Measurements from ENCODE around the gene DEGS1.

Gene DEGS1

DNA sequence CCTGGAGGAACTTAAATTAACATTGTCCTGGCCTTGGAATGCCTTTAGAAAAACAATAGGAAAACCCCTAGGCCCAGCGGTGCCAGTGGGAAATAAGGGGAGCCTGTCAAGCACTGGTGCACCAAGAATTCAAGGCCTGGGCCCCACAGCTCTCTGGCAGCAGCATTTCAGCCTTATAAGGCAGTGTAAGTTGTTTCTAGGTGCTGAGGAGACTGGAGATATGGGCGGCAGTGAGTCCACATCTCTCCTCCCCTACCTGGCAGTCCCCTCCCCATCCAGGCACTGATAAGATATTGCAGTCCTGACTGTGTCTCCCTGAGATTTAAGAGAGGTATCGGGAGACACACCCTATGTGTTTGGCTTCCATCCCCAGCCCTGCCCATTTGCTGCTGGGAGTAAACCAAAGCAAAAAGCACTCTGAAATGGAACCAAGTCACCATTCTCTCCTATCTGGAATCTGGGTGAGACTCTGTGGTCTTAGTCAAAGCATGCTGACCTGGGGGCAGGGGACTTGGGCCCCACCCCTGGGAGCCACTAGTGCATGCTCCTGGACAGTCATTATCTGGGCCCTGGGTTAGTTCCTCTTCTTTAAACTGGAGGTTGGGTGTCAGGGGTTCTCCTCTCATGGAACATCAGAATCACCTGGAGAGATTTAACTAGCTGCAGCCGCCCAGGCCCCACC lies 30.5 kb downstream of the DEGS1 start:
- H3K9me3 Mint-ChIP-seq, result no peaks in the 10 kb centered on the region
- H3K27me3 Mint-ChIP-seq (ENCODE audit: low read depth), result no peaks in the 10 kb centered on the region
- no peak for DNase-seq (ENCODE audit: low spot score)
- no peak overlapping the region for H3K27ac Mint-ChIP-seq
- peaks cover 2% of the 10 kb centered on the region for H3K4me1 Mint-ChIP-seq (ENCODE audit: low read depth)
- H3K4me3 Mint-ChIP-seq, result no peak overlapping the region
- H3K36me3 Mint-ChIP-seq (ENCODE audit: low read depth), result no peaks in the 10 kb centered on the region

DNA sequence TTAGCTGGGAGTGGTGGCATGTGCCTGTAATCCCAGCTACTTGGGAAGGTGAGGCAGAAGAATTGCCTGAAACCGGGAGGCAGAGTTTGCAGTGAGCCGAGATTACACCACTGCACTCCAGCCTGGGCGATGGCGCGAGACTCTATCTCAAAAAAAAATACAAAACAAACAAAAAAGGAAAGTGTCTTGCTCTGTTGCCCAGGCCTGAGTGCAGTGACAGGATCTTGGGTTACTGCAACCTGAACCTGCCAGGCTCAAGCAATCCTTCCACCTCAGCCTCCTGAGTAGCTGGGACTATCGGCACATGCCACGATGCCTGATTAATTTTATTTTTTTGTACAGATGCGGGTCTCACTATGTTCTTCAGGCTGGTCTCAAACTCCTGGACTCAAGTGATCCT lies 33.3 kb downstream of the DEGS1 start:
- Mint-ChIP-seq H3K36me3 (ENCODE audit: low read depth) (no peaks in the 10 kb centered on the region), H3K4me3 (no peak overlapping the region), H3K27ac (no peak overlapping the region), H3K27me3 (ENCODE audit: low read depth) (no peaks in the 10 kb centered on the region), H3K9me3 (no peaks in the 10 kb centered on the region), H3K4me1 (ENCODE audit: low read depth) (peaks cover 2% of the 10 kb centered on the region)
- DNase-seq (ENCODE audit: low spot score), result no peak

DNA sequence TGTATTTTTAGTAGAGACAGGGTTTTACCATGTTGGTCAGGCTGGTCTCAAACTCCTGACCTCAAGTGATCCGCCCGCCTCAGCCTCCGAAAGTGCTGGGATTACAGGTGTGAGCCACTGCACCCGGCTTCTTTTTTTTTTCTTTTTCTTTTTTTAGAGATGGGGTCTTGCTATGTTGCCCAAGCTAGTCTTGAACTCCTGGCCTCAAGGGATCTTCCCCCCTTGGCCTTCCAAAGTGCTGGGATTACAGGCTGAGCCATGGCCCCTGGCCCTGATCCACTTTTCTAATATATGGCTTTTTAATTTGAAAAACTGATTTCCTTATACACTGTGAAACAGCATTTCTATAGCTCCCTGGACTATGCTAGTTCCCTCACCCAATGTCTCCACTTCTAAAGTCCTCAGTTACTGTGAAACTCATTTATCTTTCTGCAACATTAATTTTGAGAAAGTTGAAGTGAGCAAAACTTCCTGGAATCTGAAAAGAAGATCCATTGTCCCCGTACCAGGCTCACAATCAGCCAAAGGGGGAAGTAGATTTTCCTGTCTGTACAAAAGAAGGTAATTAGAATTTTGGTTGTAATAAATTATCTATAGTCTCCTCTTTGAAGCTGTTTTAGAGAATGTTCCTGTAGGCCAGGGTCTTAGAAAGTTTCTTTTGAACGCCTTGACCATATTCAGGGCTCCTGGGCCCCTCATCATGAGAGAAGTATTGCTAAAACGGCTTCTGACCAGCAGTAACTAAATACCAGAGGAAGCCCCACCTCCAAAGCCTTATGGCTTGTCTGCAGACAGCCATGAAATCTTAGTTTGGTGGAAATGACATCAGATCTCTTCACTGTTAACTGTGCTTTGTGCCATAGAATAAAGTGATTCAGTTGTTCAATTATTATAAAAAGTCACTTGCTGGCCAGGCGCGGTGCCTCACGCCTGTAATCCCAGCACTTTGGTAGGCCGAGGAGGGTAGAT lies 34.9 kb downstream of the DEGS1 start:
- no peaks in the 10 kb centered on the region for H3K27me3 Mint-ChIP-seq (ENCODE audit: low read depth)
- no peak for DNase-seq (ENCODE audit: low spot score)
- peaks cover 1% of the 10 kb centered on the region for H3K4me1 Mint-ChIP-seq (ENCODE audit: low read depth)
- H3K9me3 Mint-ChIP-seq, result no peaks in the 10 kb centered on the region
- H3K27ac Mint-ChIP-seq, result no peak overlapping the region
- H3K4me3 Mint-ChIP-seq, result no peak overlapping the region
- H3K36me3 Mint-ChIP-seq (ENCODE audit: low read depth), result no peaks in the 10 kb centered on the region

DNA sequence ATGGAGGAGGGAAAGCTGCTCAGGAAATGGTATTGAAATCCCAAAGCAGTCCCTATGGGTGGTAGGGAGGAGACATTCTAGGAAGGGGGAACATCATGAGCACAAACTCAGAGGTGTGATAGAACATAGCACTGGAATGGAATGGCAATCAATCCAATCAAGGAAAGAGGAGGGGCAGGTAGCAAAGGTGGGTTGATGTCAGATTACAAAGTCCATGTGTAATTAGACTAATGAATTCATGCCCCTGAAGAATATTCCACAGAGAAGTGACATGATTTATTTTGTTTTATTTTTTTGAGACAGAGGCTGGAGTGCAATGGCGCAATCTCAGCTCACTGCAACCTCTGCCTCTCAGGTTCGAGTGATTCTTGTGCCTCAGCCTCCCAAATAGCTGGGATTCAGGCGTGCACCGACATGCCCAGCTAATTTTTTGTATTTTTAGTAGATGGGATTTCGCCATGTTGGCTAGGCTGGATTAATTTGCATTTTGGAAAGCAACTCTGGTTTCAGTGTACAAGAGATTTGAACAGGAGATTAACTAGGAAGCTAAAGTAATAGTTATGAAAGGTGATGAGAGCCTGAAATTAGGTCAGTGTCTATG lies 36.1 kb downstream of the DEGS1 start:
- no peak for DNase-seq (ENCODE audit: low spot score)
- Mint-ChIP-seq H3K4me1 (ENCODE audit: low read depth) (no peaks in the 10 kb centered on the region), H3K27me3 (ENCODE audit: low read depth) (no peaks in the 10 kb centered on the region), H3K27ac (no peak overlapping the region), H3K4me3 (no peak overlapping the region), H3K36me3 (ENCODE audit: low read depth) (no peaks in the 10 kb centered on the region), H3K9me3 (no peaks in the 10 kb centered on the region)

DNA sequence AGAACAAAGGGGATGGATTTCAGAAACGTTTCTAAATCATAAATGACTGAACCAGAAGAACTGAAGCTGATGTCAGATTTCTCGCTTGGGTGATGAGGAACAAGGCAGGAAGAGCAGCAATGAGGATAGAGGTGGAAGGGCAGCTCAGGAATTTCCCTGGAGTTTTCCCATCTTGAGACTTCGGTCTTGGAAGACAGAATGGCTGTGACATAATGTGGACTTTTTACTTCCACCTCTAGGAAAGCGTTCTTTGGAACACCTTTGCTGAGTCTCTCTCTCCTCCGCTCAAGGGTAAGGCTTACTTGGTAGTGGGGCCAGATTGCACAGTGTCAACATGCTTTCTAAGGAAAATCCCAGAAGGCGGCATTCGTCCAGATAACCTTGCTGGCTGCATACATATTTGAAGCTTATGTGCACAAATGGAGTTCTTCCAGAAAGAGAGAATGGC lies 36.6 kb downstream of the DEGS1 start:
- H3K36me3 Mint-ChIP-seq (ENCODE audit: low read depth), result no peaks in the 10 kb centered on the region
- H3K9me3 Mint-ChIP-seq, result no peaks in the 10 kb centered on the region
- no peaks in the 10 kb centered on the region for H3K4me1 Mint-ChIP-seq (ENCODE audit: low read depth)
- H3K27ac Mint-ChIP-seq, result no peak overlapping the region
- H3K27me3 Mint-ChIP-seq (ENCODE audit: low read depth), result no peaks in the 10 kb centered on the region
- H3K4me3 Mint-ChIP-seq, result no peak overlapping the region
- no peak for DNase-seq (ENCODE audit: low spot score)

DNA sequence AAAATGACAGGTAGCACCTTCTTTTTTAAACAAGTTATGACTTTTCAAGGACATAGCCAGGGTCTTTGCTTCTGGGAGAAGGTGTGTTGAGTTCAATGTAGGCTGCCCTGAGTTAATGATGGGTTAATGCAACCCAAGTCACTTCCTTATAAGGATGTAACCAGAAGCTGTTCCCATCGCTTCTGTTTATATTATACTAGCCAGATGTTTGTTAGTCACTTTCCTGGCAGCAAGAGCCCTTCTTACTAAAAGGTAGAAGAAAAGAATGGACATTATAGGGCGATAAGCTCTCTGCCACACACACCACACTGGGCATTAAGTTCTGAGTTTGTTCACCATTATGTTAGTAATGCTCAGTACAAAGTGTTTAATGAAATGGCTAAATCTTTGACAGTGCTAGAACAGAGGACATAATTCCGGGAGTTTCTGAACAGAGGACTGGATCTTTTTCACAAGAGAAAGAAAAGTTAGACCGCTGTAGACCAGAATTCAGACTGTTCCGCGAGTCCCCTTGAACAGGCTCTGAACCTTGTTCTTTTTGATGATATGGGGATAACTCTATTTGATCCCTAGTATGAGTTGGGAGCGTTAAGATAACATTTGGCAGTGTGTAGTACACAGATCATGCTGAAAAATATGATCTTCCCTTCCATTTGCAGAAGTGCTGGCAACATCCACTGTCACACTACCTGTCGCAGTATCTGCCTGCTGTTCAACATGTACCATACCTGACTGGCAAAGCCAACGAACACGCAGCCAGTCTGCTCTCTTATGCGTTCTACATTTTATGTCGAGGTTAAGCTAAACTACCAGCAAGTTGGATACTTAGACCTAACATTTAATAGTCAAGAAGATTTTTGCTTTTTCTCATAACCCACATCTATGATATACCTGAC lies 41.0 kb downstream of the DEGS1 start:
- Mint-ChIP-seq H3K4me1 (ENCODE audit: low read depth) (no peaks in the 10 kb centered on the region), H3K27me3 (ENCODE audit: low read depth) (no peaks in the 10 kb centered on the region), H3K36me3 (ENCODE audit: low read depth) (peaks cover 11% of the 10 kb centered on the region), H3K9me3 (no peaks in the 10 kb centered on the region), H3K4me3 (no peak overlapping the region), H3K27ac (no peak overlapping the region)
- no peak for DNase-seq (ENCODE audit: low spot score)

DNA sequence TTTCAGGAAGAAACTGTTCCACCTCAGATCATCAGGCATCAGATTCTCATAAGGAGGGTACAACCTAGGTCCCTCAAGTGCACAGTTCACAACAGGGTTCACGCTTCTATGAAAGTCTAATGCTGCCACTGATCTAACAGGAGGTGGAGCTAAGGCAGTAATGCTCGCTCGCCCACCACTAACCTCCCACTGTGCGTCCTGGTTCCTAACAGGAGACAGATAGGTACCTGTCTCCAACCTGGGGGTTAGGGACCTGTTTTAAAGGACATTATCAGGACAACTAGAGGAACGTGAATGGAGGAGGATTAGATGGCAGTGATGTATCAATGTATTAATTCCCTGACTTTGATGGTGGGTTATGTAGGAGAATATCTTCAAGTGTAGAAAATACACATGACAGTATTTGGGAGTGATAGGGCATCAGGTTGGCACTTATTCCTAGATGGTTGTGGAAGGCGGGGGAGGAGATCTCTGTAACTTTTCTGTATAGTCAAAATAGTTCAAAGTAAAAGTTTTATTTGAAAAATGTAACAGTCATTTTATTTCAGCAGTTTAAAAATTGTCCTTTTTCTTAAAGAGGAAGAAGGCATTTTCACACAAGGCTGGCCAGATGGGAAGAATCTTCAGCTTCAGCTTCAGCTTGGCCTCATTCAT lies 43.9 kb downstream of the DEGS1 start:
- Mint-ChIP-seq H3K4me3 (no peak overlapping the region), H3K27me3 (ENCODE audit: low read depth) (no peaks in the 10 kb centered on the region), H3K27ac (no peak overlapping the region), H3K4me1 (ENCODE audit: low read depth) (no peaks in the 10 kb centered on the region), H3K9me3 (no peaks in the 10 kb centered on the region), H3K36me3 (ENCODE audit: low read depth) (peaks cover 28% of the 10 kb centered on the region)
- no peak for DNase-seq (ENCODE audit: low spot score)

DNA sequence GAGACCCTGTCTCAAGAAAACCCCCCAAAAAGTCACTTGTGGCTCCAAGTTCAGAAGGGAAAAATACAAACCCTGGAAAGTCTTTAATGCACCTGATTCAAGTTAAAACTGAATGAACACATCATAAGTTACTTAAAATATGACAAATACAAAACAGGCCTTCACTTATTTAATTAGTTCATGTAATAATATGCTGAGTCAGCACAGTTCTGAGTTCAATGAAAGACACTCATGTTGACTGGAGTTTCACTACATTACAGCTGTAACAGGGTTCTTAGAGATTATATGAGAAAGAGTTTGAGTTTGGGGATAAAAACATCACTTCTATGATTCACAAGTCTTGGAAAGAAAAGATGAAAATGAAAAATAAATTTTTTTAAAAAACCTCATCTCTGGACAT lies 51.0 kb downstream of the DEGS1 start:
- H3K27me3 Mint-ChIP-seq (ENCODE audit: low read depth), result no peaks in the 10 kb centered on the region
- H3K4me3 Mint-ChIP-seq, result no peak overlapping the region
- DNase-seq (ENCODE audit: low spot score), result no peak
- H3K9me3 Mint-ChIP-seq, result no peaks in the 10 kb centered on the region
- peaks cover 43% of the 10 kb centered on the region for H3K36me3 Mint-ChIP-seq (ENCODE audit: low read depth)
- H3K4me1 Mint-ChIP-seq (ENCODE audit: low read depth), result peaks cover 1% of the 10 kb centered on the region
- no peak overlapping the region for H3K27ac Mint-ChIP-seq

DNA sequence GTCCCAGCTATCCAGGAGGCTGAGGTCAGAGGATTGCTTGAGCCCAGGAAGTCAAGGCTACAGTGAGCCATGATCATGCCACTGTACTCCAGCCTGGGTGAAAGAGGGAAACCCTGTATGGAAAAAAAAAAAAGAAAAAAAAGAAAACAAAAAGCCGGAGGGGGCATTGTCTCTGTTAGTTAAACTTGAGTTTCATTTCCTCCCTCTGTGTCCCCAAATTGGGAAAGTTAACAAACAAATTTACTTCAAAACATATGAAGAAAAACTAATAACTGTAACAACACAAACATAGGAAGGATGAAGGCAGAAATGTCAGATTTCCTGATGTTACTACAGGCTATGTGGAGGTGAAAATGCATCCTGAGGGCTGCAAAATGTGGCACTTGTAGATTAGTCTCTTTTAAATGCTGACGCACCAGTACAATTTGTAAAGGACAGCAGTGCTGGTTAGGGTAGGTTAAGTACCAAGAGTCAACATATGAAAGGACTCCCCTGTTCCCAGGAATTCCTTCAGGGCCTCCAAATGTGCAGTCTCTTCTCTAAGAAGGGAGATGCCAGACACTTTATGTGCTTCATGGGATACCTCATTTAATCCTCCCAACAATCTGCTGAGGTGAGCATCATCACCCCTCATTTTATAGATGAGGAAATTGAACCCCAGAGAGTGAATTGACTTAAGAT lies 52.9 kb downstream of the DEGS1 start:
- no peak for DNase-seq (ENCODE audit: low spot score)
- H3K27ac Mint-ChIP-seq, result no peak overlapping the region
- peaks cover 33% of the 10 kb centered on the region for H3K36me3 Mint-ChIP-seq (ENCODE audit: low read depth)
- no peaks in the 10 kb centered on the region for H3K9me3 Mint-ChIP-seq
- H3K4me1 Mint-ChIP-seq (ENCODE audit: low read depth), result peaks cover 1% of the 10 kb centered on the region
- no peak overlapping the region for H3K4me3 Mint-ChIP-seq
- no peaks in the 10 kb centered on the region for H3K27me3 Mint-ChIP-seq (ENCODE audit: low read depth)

DNA sequence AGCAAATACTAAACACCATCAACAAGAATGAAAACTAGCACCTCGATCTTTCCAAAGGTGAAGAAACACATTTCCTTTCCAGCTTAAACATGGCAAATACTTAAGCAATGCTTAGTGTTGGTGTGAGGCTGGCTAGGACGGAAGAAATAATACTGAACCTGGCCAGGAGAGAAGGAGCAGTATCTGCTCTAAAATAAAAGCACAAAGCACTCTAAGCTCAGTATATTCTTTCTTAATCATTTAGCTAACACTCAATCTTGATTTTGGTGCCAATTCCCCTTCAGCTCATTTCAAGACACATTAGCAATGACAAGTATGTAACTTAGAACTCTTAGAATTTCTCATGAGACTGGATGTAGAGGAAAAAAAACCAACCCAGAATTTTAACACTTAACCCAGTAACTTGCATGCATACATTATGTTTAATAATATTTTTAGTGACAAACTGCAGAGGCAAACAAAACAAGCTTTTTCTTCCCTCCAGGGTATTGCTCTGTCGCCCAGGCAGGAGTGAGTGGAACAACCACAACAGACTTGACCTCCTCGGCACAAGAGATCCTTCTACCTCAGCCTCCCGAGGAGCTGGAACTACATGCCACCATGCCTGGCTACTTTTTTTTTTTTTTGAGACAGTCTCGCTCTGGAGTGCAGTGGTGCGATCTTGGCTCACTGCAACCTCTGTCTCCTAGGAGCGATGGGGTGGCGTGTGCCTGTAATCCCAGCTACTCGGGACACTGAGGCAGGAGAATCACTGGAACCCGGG lies 54.3 kb downstream of the DEGS1 start:
- Mint-ChIP-seq H3K27me3 (ENCODE audit: low read depth) (no peaks in the 10 kb centered on the region), H3K9me3 (no peaks in the 10 kb centered on the region), H3K36me3 (ENCODE audit: low read depth) (peaks cover 32% of the 10 kb centered on the region), H3K27ac (no peak overlapping the region), H3K4me3 (no peak overlapping the region), H3K4me1 (ENCODE audit: low read depth) (peaks cover 1% of the 10 kb centered on the region)
- no peak for DNase-seq (ENCODE audit: low spot score)

DNA sequence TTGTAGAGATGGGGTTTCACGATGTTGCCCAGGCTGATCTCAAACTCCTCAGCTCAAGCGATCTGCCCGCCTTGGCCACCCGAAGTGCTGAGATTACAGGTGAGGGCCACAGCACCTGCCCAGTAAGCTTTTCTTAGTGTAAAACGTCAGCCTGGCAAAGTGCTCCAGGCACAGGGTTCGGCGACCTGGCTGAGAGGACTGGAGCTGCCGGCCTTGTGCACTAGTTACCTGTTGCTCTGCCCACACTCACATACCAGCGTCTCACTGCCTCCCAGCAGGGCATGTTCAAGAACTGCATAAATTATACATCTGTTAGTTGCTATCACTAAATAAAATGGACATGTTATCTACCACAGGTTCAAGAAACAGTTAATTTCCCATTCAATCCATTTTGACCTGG lies 55.2 kb downstream of the DEGS1 start:
- no peak overlapping the region for H3K27ac Mint-ChIP-seq
- H3K4me1 Mint-ChIP-seq (ENCODE audit: low read depth), result no peaks in the 10 kb centered on the region
- no peaks in the 10 kb centered on the region for H3K9me3 Mint-ChIP-seq
- no peak overlapping the region for H3K4me3 Mint-ChIP-seq
- DNase-seq (ENCODE audit: low spot score), result no peak
- H3K36me3 Mint-ChIP-seq (ENCODE audit: low read depth), result peaks cover 24% of the 10 kb centered on the region
- H3K27me3 Mint-ChIP-seq (ENCODE audit: low read depth), result no peaks in the 10 kb centered on the region

DNA sequence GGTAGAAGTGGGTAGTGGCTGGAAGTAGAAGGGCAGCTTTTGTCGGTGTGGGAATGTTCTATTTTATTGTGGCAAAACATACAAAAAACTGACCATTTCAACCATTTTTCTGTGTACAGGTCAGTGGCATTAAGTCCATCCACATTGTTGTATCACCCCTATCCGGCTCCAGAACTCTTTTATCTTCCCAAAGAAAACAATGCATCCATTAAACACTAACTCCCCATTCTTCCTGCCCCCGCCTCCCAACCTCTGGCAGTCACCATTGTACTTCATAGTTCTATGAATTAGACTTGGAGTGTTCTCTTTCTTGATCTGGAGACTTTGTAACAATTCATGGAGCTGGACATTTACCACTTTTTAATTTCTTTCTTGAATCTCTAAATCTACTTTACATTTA lies 55.7 kb downstream of the DEGS1 start:
- Mint-ChIP-seq H3K36me3 (ENCODE audit: low read depth) (peaks cover 24% of the 10 kb centered on the region), H3K27me3 (ENCODE audit: low read depth) (no peaks in the 10 kb centered on the region), H3K4me3 (no peak overlapping the region), H3K9me3 (no peaks in the 10 kb centered on the region), H3K4me1 (ENCODE audit: low read depth) (no peaks in the 10 kb centered on the region), H3K27ac (no peak overlapping the region)
- no peak for DNase-seq (ENCODE audit: low spot score)

Data from T-helper 2 cell treated with Interferon-gamma antibody and Interleukin-4, amounts not matched to agents 5 μg/mL and 100 μg/mL, for 36 hours (primary cell).